SJSA1 (cell line): ENCODE measurements around the gene TLL2. TPM values are rescaled to one million over a fixed set of nuclear protein-coding genes. Genes with fewer than 3 reads are reported as not detected.
A peak's percentile ranks its signal among the peaks of the same experiment; 100 is the strongest.

Source experiments
- DNase-seq, 2 experiments: peaks; one replicate each; pipeline ENCODE4 v3.0.0-alpha.2; 2015 to 2020; ENCODE audit warnings: low spot score in 2 of 2, low read depth in 1 of 2
- H3K27ac ChIP-seq: fragments of 250-450 bp; sonication (Bioruptor Pico); 2 replicates; pipeline ENCODE4 v1.5.1; 2020; ENCODE audit warnings: mild to moderate bottlenecking, moderate library complexity
- H3K27me3 ChIP-seq: fragments of 250-450 bp; sonication (Bioruptor Pico); replicated peaks from 2 replicates; pipeline ENCODE4 v1.5.1; 2020; ENCODE audit warnings: mild to moderate bottlenecking, moderate library complexity
- H3K36me3 ChIP-seq: fragments of 250-450 bp; sonication (Bioruptor Pico); 2 replicates; pipeline ENCODE4 v1.5.1; 2020; ENCODE audit warnings: mild to moderate bottlenecking
- H3K4me1 ChIP-seq: fragments of 250-450 bp; sonication (Bioruptor Pico); replicated peaks from 2 replicates; pipeline ENCODE4 v1.6.1; 2021; ENCODE audit warnings: mild to moderate bottlenecking
- H3K4me3 ChIP-seq: fragments of 250-450 bp; sonication (Bioruptor Pico); 2 replicates; pipeline ENCODE4 v1.5.1; 2020; ENCODE audit warnings: mild to moderate bottlenecking
- H3K9me3 ChIP-seq: fragments of 250-450 bp; sonication (Bioruptor Pico); replicated peaks from 2 replicates; pipeline ENCODE4 v1.5.1; 2020; ENCODE audit warnings: mild to moderate bottlenecking
- total RNA-seq: library from RNA; depleted of rRNA; stranded (reverse); fragments of >200 nt; shearing (Covaris generic); gene quantifications from 2 replicates; pipeline ENCODE4 v1.2.3, GENCODE V29; 2014

TLL2 gene
- total RNA-seq, 1 experiment from 2014 or later = not detected

GRCh38 chr10:96352582-96352981 is 161.1 kb downstream of the TLL2 start:
- no peaks in the 10 kb centered on the region for H3K9me3 ChIP-seq
- H3K4me3 ChIP-seq = no peak overlapping the region
- H3K27ac ChIP-seq = no peak overlapping the region
- no peaks in the 10 kb centered on the region for H3K4me1 ChIP-seq
- DNase-seq = no peak
- H3K27me3 ChIP-seq = peaks cover 4% of the 10 kb centered on the region; the same call in 1 of the 2 replicates
- H3K36me3 ChIP-seq = no peaks in the 10 kb centered on the region

- Histone ChIP-seq H3K9me3 (no peaks in the 10 kb centered on the region), H3K27ac (no peak overlapping the region), H3K4me3 (no peak overlapping the region), H3K27me3 (peaks cover 3% of the 10 kb centered on the region; the same call in 1 of the 2 replicates), H3K4me1 (no peaks in the 10 kb centered on the region), H3K36me3 (no peaks in the 10 kb centered on the region)
- DNase-seq = no peak
Measured at GRCh38 chr10:96352027-96352426, 161.7 kb downstream of the TLL2 start.

- 0 out of 2 replicates have a peak, but pooled peaks cover 13% of the 10 kb centered on the region for H3K27me3 ChIP-seq
- no peak overlapping the region for H3K27ac ChIP-seq
- H3K36me3 ChIP-seq = no peaks in the 10 kb centered on the region
- no peak overlapping the region for H3K4me3 ChIP-seq
- no peak for DNase-seq
- no peaks in the 10 kb centered on the region for H3K9me3 ChIP-seq
- H3K4me1 ChIP-seq = no peaks in the 10 kb centered on the region
Measured at GRCh38 chr10:96346295-96346694, 167.4 kb downstream of the TLL2 start.

- Histone ChIP-seq H3K27ac (no peak overlapping the region), H3K27me3 (0 out of 2 replicates have a peak, but pooled peaks cover 13% of the 10 kb centered on the region), H3K36me3 (no peaks in the 10 kb centered on the region), H3K4me1 (no peaks in the 10 kb centered on the region), H3K9me3 (no peaks in the 10 kb centered on the region), H3K4me3 (no peak overlapping the region)
- DNase-seq = no peak
Measured at GRCh38 chr10:96345222-96345621, 168.5 kb downstream of the TLL2 start.

- no peak for DNase-seq
- no peak overlapping the region for H3K4me3 ChIP-seq
- no peaks in the 10 kb centered on the region for H3K36me3 ChIP-seq
- H3K27me3 ChIP-seq = 0 out of 2 replicates have a peak, but pooled peaks cover 13% of the 10 kb centered on the region
- H3K4me1 ChIP-seq = no peaks in the 10 kb centered on the region
- no peaks in the 10 kb centered on the region for H3K9me3 ChIP-seq
- H3K27ac ChIP-seq = no peak overlapping the region
Measured at GRCh38 chr10:96344178-96344577, 169.5 kb downstream of the TLL2 start.

- Histone ChIP-seq H3K9me3 (no peaks in the 10 kb centered on the region), H3K36me3 (no peaks in the 10 kb centered on the region), H3K4me3 (no peak overlapping the region), H3K27me3 (peaks cover 19% of the 10 kb centered on the region; the same call in 1 of the 2 replicates), H3K4me1 (no peaks in the 10 kb centered on the region), H3K27ac (no peak overlapping the region)
- no peak for DNase-seq
Measured at GRCh38 chr10:96342402-96342801, 171.3 kb downstream of the TLL2 start.

- peaks cover 19% of the 10 kb centered on the region; the same call in 1 of the 2 replicates for H3K27me3 ChIP-seq
- no peaks in the 10 kb centered on the region for H3K9me3 ChIP-seq
- H3K4me3 ChIP-seq = no peak overlapping the region
Measured at GRCh38 chr10:96341219-96342182, 172.2 kb downstream of the TLL2 start.

GRCh38 chr10:96339956-96340904 is 173.5 kb downstream of the TLL2 start:
- H3K27ac ChIP-seq = no peak overlapping the region
- H3K9me3 ChIP-seq = no peaks in the 10 kb centered on the region
- H3K4me1 ChIP-seq = no peaks in the 10 kb centered on the region
- peaks cover 19% of the 10 kb centered on the region; the same call in 1 of the 2 replicates for H3K27me3 ChIP-seq
- no peaks in the 10 kb centered on the region for H3K36me3 ChIP-seq
- H3K4me3 ChIP-seq = no peak overlapping the region
- peak in 1 of 2 experiments; percentile 12 for DNase-seq

More at GRCh38 chr10:96341219-96342182, 172.2 kb downstream of the TLL2 start:
- no peak for DNase-seq
- Histone ChIP-seq H3K27ac (no peak overlapping the region), H3K36me3 (no peaks in the 10 kb centered on the region), H3K4me1 (no peaks in the 10 kb centered on the region)

- Histone ChIP-seq H3K9me3 (no peaks in the 10 kb centered on the region), H3K27ac (no peak overlapping the region), H3K36me3 (no peaks in the 10 kb centered on the region), H3K4me1 (no peaks in the 10 kb centered on the region), H3K4me3 (no peak overlapping the region), H3K27me3 (peaks cover 23% of the 10 kb centered on the region; the same call in 1 of the 2 replicates)
- DNase-seq = no peak
Measured at GRCh38 chr10:96339383-96339782, 174.3 kb downstream of the TLL2 start.

GRCh38 chr10:96338279-96338925 is 175.3 kb downstream of the TLL2 start:
- DNase-seq = no peak
- no peaks in the 10 kb centered on the region for H3K4me1 ChIP-seq
- H3K4me3 ChIP-seq = no peak overlapping the region
- no peaks in the 10 kb centered on the region for H3K36me3 ChIP-seq
- H3K9me3 ChIP-seq = no peaks in the 10 kb centered on the region
- peaks cover 24% of the 10 kb centered on the region for H3K27me3 ChIP-seq
- H3K27ac ChIP-seq = no peak overlapping the region

GRCh38 chr10:96337106-96337505 is 176.6 kb downstream of the TLL2 start:
- Histone ChIP-seq H3K4me3 (no peak overlapping the region), H3K36me3 (no peaks in the 10 kb centered on the region), H3K27me3 (peaks cover 15% of the 10 kb centered on the region), H3K27ac (no peak overlapping the region), H3K9me3 (no peaks in the 10 kb centered on the region), H3K4me1 (no peaks in the 10 kb centered on the region)
- no peak for DNase-seq

GRCh38 chr10:96334616-96335526 is 178.9 kb downstream of the TLL2 start:
- peaks cover 17% of the 10 kb centered on the region for H3K27me3 ChIP-seq
- no peaks in the 10 kb centered on the region for H3K36me3 ChIP-seq
- no peaks in the 10 kb centered on the region for H3K9me3 ChIP-seq
- peak in 1 of 2 experiments; percentile 22 for DNase-seq
- no peak overlapping the region for H3K4me3 ChIP-seq
- no peak overlapping the region for H3K27ac ChIP-seq
- H3K4me1 ChIP-seq = no peaks in the 10 kb centered on the region
